HCT116 (cell line): ENCODE results near the gene ERVFRD-1. TPM values are rescaled to one million over a fixed set of nuclear protein-coding genes. Genes with fewer than 3 reads are reported as not detected.

Experiments used
- ATAC-seq: fragments of 200-7000 bp; cut with Tn5 transposase; 2 replicates; pipeline ENCODE4 v1.9.1; 2020; ENCODE audit warnings: mild to moderate bottlenecking, moderate library complexity
- BruUV-seq: library from RNA; stranded (reverse); fragments of 400-500 nt; replicated peaks from 2 replicates; lab custom pipeline; 2021; lab: Mats Ljungman, UMichigan
- CTCF ChIA-PET: fragments of 300-600 bp; sonication (Branson Sonifier 250); formaldehyde crosslinking; loops from one replicate; lab custom pipeline; 2021; ENCODE audit warnings: antibody characterized with exemption; lab: Charles Lee
- POLR2A ChIA-PET: fragments of 300-600, 350-600 bp; sonication (Branson Sonifier 250); formaldehyde crosslinking; loops from one replicate; lab custom pipeline; 2021; ENCODE audit warnings: antibody characterized with exemption; lab: Charles Lee
- RAD21 ChIA-PET, 2 experiments: fragments of 300-600 bp; sonication (Branson Sonifier 250); formaldehyde crosslinking; loops; one replicate each; lab custom pipeline; 2023; ENCODE audit warnings: low total read pairs in 2 of 2; ENCODE audit not compliant: uncharacterized antibody in 2 of 2, unreplicated experiment in 2 of 2, low non-redundant PET in 1 of 2; lab: Charles Lee
- DNase-seq: peaks from one replicate; pipeline ENCODE4 v3.0.0-alpha.2; 2010; ENCODE audit warnings: low read depth, low spot score
- H2AFZ ChIP-seq: fragments of 200-600 bp; shearing (Covaris generic), sonication (generic); 2 replicates; pipeline ENCODE4 v1.6.1; 2017; ENCODE audit warnings: low read depth, mixed run types, mixed read lengths, antibody characterized with exemption, low read length; ENCODE audit not compliant: poor library complexity, severe bottlenecking
- H3K27ac ChIP-seq: 2 replicates; pipeline ENCODE4 v1.5.1; 2012; ENCODE audit warnings: low read depth, low read length
- H3K27me3 ChIP-seq: fragments of 200-600 bp; sonication (generic); 2 replicates; pipeline ENCODE4 v1.6.1; 2016; ENCODE audit warnings: mixed run types, low read length, mixed read lengths; ENCODE audit not compliant: insufficient read depth
- H3K36me3 ChIP-seq, 2 experiments: fragments of 200-500 bp in 1 of 2; fragments of 200-600 bp in 1 of 2; sonication (Bioruptor generic) in 1 of 2; sonication (generic) in 1 of 2; 2 replicates each; pipeline versions ENCODE4 v1.5.1 to v1.6.1; 2014 to 2016; ENCODE audit warnings: low read length in 2 of 2, inconsistent platforms in 1 of 2, mixed read lengths in 1 of 2, mixed run types in 1 of 2; ENCODE audit not compliant: insufficient read depth in 2 of 2, control insufficient read depth in 1 of 2
- H3K4me1 ChIP-seq, 2 experiments: fragments of 200-600 bp in 1 of 2; sonication (generic) in 1 of 2; 2 replicates each; pipeline versions ENCODE4 v1.5.1 to v1.6.1; 2012 to 2017; ENCODE audit warnings: low read length in 2 of 2, inconsistent platforms in 1 of 2, mild to moderate bottlenecking in 1 of 2, mixed read lengths in 1 of 2, mixed run types in 1 of 2, moderate library complexity in 1 of 2; ENCODE audit not compliant: insufficient read depth in 2 of 2, control insufficient read depth in 1 of 2
- H3K4me2 ChIP-seq: fragments of 200-600 bp; sonication (generic); 2 replicates; pipeline ENCODE4 v1.6.1; 2017; ENCODE audit warnings: mixed run types, low read length, mixed read lengths
- H3K4me3 ChIP-seq, 2 experiments: fragments of 200-600 bp in 1 of 2; sonication (generic) in 1 of 2; replicated peaks in 1 of 2; 2 replicates each; pipeline ENCODE4 v1.5.1; 2011 to 2016; ENCODE audit warnings: low read length in 2 of 2, control low read depth in 1 of 2, low read depth in 1 of 2, mild to moderate bottlenecking in 1 of 2, mixed read lengths in 1 of 2, mixed run types in 1 of 2
- H3K79me2 ChIP-seq: fragments of 200-600 bp; sonication (generic); 2 replicates; pipeline ENCODE4 v1.6.1; 2017; ENCODE audit warnings: mild to moderate bottlenecking, mixed run types, low read length, moderate library complexity, mixed read lengths; ENCODE audit not compliant: insufficient read depth
- H3K9ac ChIP-seq: fragments of 200-600 bp; sonication (generic); 2 replicates; pipeline ENCODE4 v1.6.1; 2016; ENCODE audit warnings: low read length, mixed read lengths
- H3K9me2 ChIP-seq: fragments of 200-600 bp; sonication (generic), shearing (Covaris generic); 2 replicates; pipeline ENCODE4 v1.6.1; 2017; ENCODE audit warnings: mixed run types, mild to moderate bottlenecking, moderate library complexity; ENCODE audit not compliant: insufficient read depth
- H3K9me3 ChIP-seq, 2 experiments: fragments of 200-500 bp in 1 of 2; fragments of 200-600 bp in 1 of 2; sonication (Bioruptor generic) in 1 of 2; sonication (generic) in 1 of 2; 2 replicates each; pipeline ENCODE4 v1.6.1; 2014 to 2017; ENCODE audit warnings: low read length in 2 of 2, mixed read lengths in 2 of 2, inconsistent platforms in 1 of 2, low read depth in 1 of 2, mild to moderate bottlenecking in 1 of 2, mixed run types in 1 of 2, moderate library complexity in 1 of 2; ENCODE audit not compliant: control insufficient read depth in 1 of 2, insufficient read depth in 1 of 2
- H4K20me1 ChIP-seq: fragments of 200-600 bp; sonication (generic), shearing (Covaris generic); 2 replicates; pipeline ENCODE4 v1.6.1; 2017; ENCODE audit warnings: mixed run types, mild to moderate bottlenecking, moderate library complexity; ENCODE audit not compliant: insufficient read depth
- ATF3 ChIP-seq: IDR thresholded peaks from 2 replicates; pipeline ENCODE4 v1.6.1; 2012
- CBX3 ChIP-seq: IDR thresholded peaks from 2 replicates; pipeline ENCODE4 v1.6.1; 2012; ENCODE audit warnings: low read depth
- CEBPB ChIP-seq: IDR thresholded peaks from 2 replicates; pipeline ENCODE4 v1.6.1; 2012; ENCODE audit warnings: low read depth
- CTCF ChIP-seq, 3 experiments: fragments of 200-600 bp in 1 of 3; sonication (generic) in 1 of 3; IDR thresholded peaks in 2 of 3; conservative IDR thresholded peaks in 1 of 3; 2 replicates each; pipeline ENCODE4 v1.5.1; 2012 to 2017; ENCODE audit warnings: low read depth in 2 of 3, low read length in 2 of 3, antibody characterized with exemption in 1 of 3, borderline replicate concordance in 1 of 3, control low read depth in 1 of 3, mild to moderate bottlenecking in 1 of 3, mixed read lengths in 1 of 3, mixed run types in 1 of 3, moderate library complexity in 1 of 3; ENCODE audit not compliant: insufficient read depth in 1 of 3
- EZH2 ChIP-seq: fragments of 200-600 bp; sonication (generic); IDR thresholded peaks from 2 replicates; pipeline ENCODE4 v1.6.1; 2017; ENCODE audit warnings: antibody characterized with exemption, mixed run types
- EZH2phosphoT487 ChIP-seq: fragments of 200-600 bp; IDR thresholded peaks from 2 replicates; pipeline ENCODE4 v1.6.1; 2018; ENCODE audit warnings: antibody characterized with exemption, borderline replicate concordance
- FOSL1 ChIP-seq: IDR thresholded peaks from 2 replicates; pipeline ENCODE4 v1.6.1; 2012; ENCODE audit warnings: low read depth
- POLR2A ChIP-seq: IDR thresholded peaks from 2 replicates; pipeline ENCODE4 v1.7.0; 2011; ENCODE audit warnings: borderline replicate concordance; ENCODE audit not compliant: insufficient read depth, insufficient read length; ENCODE audit errors: extremely low read depth
- POLR2AphosphoS5 ChIP-seq: IDR thresholded peaks from 2 replicates; pipeline ENCODE4 v1.6.1; 2011; ENCODE audit warnings: mild to moderate bottlenecking, low read depth, low read length, moderate library complexity
- RAD21 ChIP-seq: IDR thresholded peaks from 2 replicates; pipeline ENCODE4 v1.6.1; 2012; ENCODE audit warnings: low read depth, mild to moderate bottlenecking
- SIN3A ChIP-seq: IDR thresholded peaks from 2 replicates; pipeline ENCODE4 v1.6.1; 2012; ENCODE audit warnings: low read depth
- SP1 ChIP-seq: IDR thresholded peaks from 2 replicates; pipeline ENCODE4 v1.6.1; 2012; ENCODE audit warnings: low read depth
- SRF ChIP-seq: IDR thresholded peaks from 2 replicates; pipeline ENCODE4 v1.6.1; 2012; ENCODE audit warnings: low read depth
- TCF7L2 ChIP-seq: IDR thresholded peaks from 2 replicates; pipeline ENCODE4 v1.7.0; 2011; ENCODE audit warnings: borderline replicate concordance, inconsistent platforms; ENCODE audit not compliant: insufficient read depth, insufficient read length; ENCODE audit errors: extremely low read depth
- YY1 ChIP-seq: IDR thresholded peaks from 2 replicates; pipeline ENCODE4 v1.6.1; 2011; ENCODE audit warnings: low read length, low read depth, moderate library complexity, mild to moderate bottlenecking; ENCODE audit not compliant: insufficient replicate concordance; ENCODE audit errors: extremely low read depth
- ZBTB33 ChIP-seq: IDR thresholded peaks from 2 replicates; pipeline ENCODE4 v1.6.1; 2011; ENCODE audit warnings: mild to moderate bottlenecking, low read length, moderate library complexity; ENCODE audit not compliant: insufficient replicate concordance; ENCODE audit errors: extremely low read depth
- ZFX ChIP-seq: fragments of 450-650 bp; IDR thresholded peaks from 2 replicates; pipeline ENCODE4 v1.6.1; 2017
- ZNF274 ChIP-seq: fragments of 200-500 bp; sonication (Bioruptor generic); IDR thresholded peaks from 2 replicates; pipeline ENCODE4 v1.6.1; 2014; ENCODE audit warnings: mild to moderate bottlenecking, low read depth, low read length, inconsistent platforms
- intact Hi-C: fragments of 100-400 bp; cut with micrococcal nuclease; formaldehyde crosslinking; loops from 2 replicates; pipeline ENCODE4 v1.10.0; 2022
- total RNA-seq: library from RNA; stranded (reverse); gene quantifications from one replicate; pipeline ENCODE4 v1.2.1, GENCODE V29; 2021; ENCODE audit not compliant: unreplicated experiment

The ERVFRD-1 gene
- total RNA-seq, 1 experiment from 2014 or later: not detected

- H3K4me3 ChIP-seq: no peak overlapping the region
- no peak overlapping the region for H3K4me2 ChIP-seq
- no peak overlapping the region for H3K27ac ChIP-seq
- BruUV-seq: no TSS peak
- H3K9me2 ChIP-seq: no peaks in the 10 kb centered on the region
- H3K9me3 ChIP-seq: no peaks in the 10 kb centered on the region
- no peaks in the 10 kb centered on the region for H3K27me3 ChIP-seq
- intact Hi-C loops: no loop called here
- ATAC-seq (no peak), DNase-seq (no peak)
- no peak overlapping the region for H3K9ac ChIP-seq
- H3K79me2 ChIP-seq: peaks cover 64% of the 10 kb centered on the region
- no peak for TF ChIP-seq ZFX
- TF ChIP-seq FOSL1: no peak
- no peak for TF ChIP-seq SIN3A
- no peaks in the 10 kb centered on the region for H3K4me1 ChIP-seq
- ChIA-PET POLR2A (no interaction called here), RAD21 (no interaction called here), CTCF (no interaction called here)
- H4K20me1 ChIP-seq: 0 out of 2 replicates have a peak, but pooled peaks cover 8% of the 10 kb centered on the region
- no peaks in the 10 kb centered on the region for H3K36me3 ChIP-seq
- no peak overlapping the region for H2AFZ ChIP-seq
Observed at GRCh38 chr6:11128608-11129007, 17.1 kb upstream of the ERVFRD-1 start.

- ATAC-seq (no peak), DNase-seq (no peak)
- intact Hi-C loops: no loop called here
- Histone ChIP-seq H3K4me3 (no peak overlapping the region), H3K79me2 (peaks cover 71% of the 10 kb centered on the region), H4K20me1 (0 out of 2 replicates have a peak, but pooled peaks cover 7% of the 10 kb centered on the region), H3K27ac (no peak overlapping the region), H3K9me3 (no peaks in the 10 kb centered on the region), H3K9ac (no peak overlapping the region), H3K4me1 (no peaks in the 10 kb centered on the region), H2AFZ (no peak overlapping the region), H3K27me3 (no peaks in the 10 kb centered on the region), H3K4me2 (no peak overlapping the region), H3K9me2 (no peaks in the 10 kb centered on the region), H3K36me3 (no peaks in the 10 kb centered on the region)
- RAD21 ChIA-PET: no interaction called here
- POLR2A ChIA-PET: no interaction called here
- CTCF ChIA-PET: no interaction called here
- BruUV-seq: no TSS peak
- no peak for TF ChIP-seq ZNF274
- no peak for TF ChIP-seq SRF
- TF ChIP-seq EZH2phosphoT487: no peak
- no peak for TF ChIP-seq SIN3A
- TF ChIP-seq TCF7L2: no peak
- TF ChIP-seq RAD21: no peak
- TF ChIP-seq CEBPB: no peak
- no peak for TF ChIP-seq POLR2AphosphoS5
- no peak for TF ChIP-seq EZH2
- TF ChIP-seq ZBTB33: no peak
- no peak for TF ChIP-seq CTCF (IDR thresholded peaks at IDR 0.05 in 2 of 3, conservative IDR thresholded peaks at IDR 0.05 in 1 of 3; ENCODE audit: borderline replicate concordance in 1 of 3, insufficient read depth in 1 of 3, low read depth in 2 of 3, low read length in 2 of 3)
- no peak for TF ChIP-seq CBX3
- TF ChIP-seq POLR2A: no peak
- no peak for TF ChIP-seq SP1
- no peak for TF ChIP-seq ATF3
- no peak for TF ChIP-seq YY1
Observed at GRCh38 chr6:11126876-11127275, 15.4 kb upstream of the ERVFRD-1 start.
